GM19463 (cell line): ENCODE data around the gene PLET1.
A peak's percentile ranks its signal among the peaks of the same experiment; 100 is the strongest.

ENCODE experiments used
- ATAC-seq: cut with Tn5 transposase; IDR thresholded peaks from one replicate; pipeline ENCODE4 v1.9.1; 2021; ENCODE audit warnings: mild to moderate bottlenecking, moderate library complexity; ENCODE audit not compliant: unreplicated experiment

PLET1 gene

GRCh38 chr11:112260490-112260889 lies at the start of gene PLET1:
Gene PLET1, minus strand, starts transcription at chr11:112260860. Its CDS starts 271 bp downstream, at chr11:112260589.
- ATAC-seq: no peak

- ATAC-seq: no peak
Observed at GRCh38 chr11:112310419-112310818, 49.8 kb upstream of the PLET1 start.

GRCh38 chr11:112308651-112309050 lies 48.0 kb upstream of the PLET1 start:
- no peak for ATAC-seq

- no peak for ATAC-seq
Observed at GRCh38 chr11:112307616-112308015, 47.0 kb upstream of the PLET1 start.

GRCh38 chr11:112306230-112306629 lies 45.6 kb upstream of the PLET1 start:
- ATAC-seq: no peak

GRCh38 chr11:112304914-112305313 lies 44.3 kb upstream of the PLET1 start:
- ATAC-seq: no peak

- ATAC-seq: no peak
Observed at GRCh38 chr11:112303616-112304015, 43.0 kb upstream of the PLET1 start.

- no peak for ATAC-seq
Observed at GRCh38 chr11:112302226-112302868, 41.7 kb upstream of the PLET1 start.

- ATAC-seq: no peak
Observed at GRCh38 chr11:112300094-112300786, 39.6 kb upstream of the PLET1 start.

GRCh38 chr11:112298535-112298934 lies 37.9 kb upstream of the PLET1 start:
- ATAC-seq: no peak

GRCh38 chr11:112297248-112297866 lies 36.7 kb upstream of the PLET1 start:
- no peak for ATAC-seq

- ATAC-seq: no peak
Observed at GRCh38 chr11:112296044-112296443, 35.4 kb upstream of the PLET1 start.

GRCh38 chr11:112294688-112295340 lies 34.2 kb upstream of the PLET1 start:
- ATAC-seq: no peak

GRCh38 chr11:112293614-112294013 lies 33.0 kb upstream of the PLET1 start:
- no peak for ATAC-seq

GRCh38 chr11:112292785-112293407 lies 32.2 kb upstream of the PLET1 start:
- ATAC-seq: no peak

- ATAC-seq: no peak
Observed at GRCh38 chr11:112292188-112292587, 31.5 kb upstream of the PLET1 start.

GRCh38 chr11:112291191-112291590 lies 30.5 kb upstream of the PLET1 start:
- ATAC-seq: no peak

- no peak for ATAC-seq
Observed at GRCh38 chr11:112290493-112290850, 29.8 kb upstream of the PLET1 start.

- peak; percentile 97 for ATAC-seq
Observed at GRCh38 chr11:112289588-112290492, 29.2 kb upstream of the PLET1 start.

GRCh38 chr11:112288021-112288420 lies 27.4 kb upstream of the PLET1 start:
- ATAC-seq: no peak
